HEK293T (cell line): ENCODE measurements around the gene GRAMD2A.

ENCODE experiments used
- CTCF ChIA-PET: fragments of 350-600 bp; formaldehyde crosslinking; extraction: SDS; loops from one replicate; lab custom pipeline; 2021; ENCODE audit warnings: antibody characterized with exemption, inconsistent platforms; lab: Yijun Ruan, JAX
- POLR2A ChIA-PET: fragments of 350-600 bp; formaldehyde crosslinking; extraction: SDS; loops from one replicate; lab custom pipeline; 2020; ENCODE audit warnings: antibody characterized with exemption, inconsistent platforms; lab: Yijun Ruan, JAX
- DNase-seq: peaks from one replicate; pipeline ENCODE4 v3.0.0; 2012; ENCODE audit warnings: mixed read lengths; ENCODE audit errors: extremely low spot score
- ARNT ChIP-seq: fragments of 450-650 bp; IDR thresholded peaks from 2 replicates; pipeline ENCODE4 v1.6.1; 2017; ENCODE audit warnings: mild to moderate bottlenecking
- BHLHE40 ChIP-seq: fragments of 450-650 bp; IDR thresholded peaks from 2 replicates; pipeline ENCODE4 v1.6.1; 2016; ENCODE audit warnings: mild to moderate bottlenecking, moderate library complexity, borderline replicate concordance
- CTBP1 ChIP-seq: fragments of 450-650 bp; IDR thresholded peaks from 2 replicates; pipeline ENCODE4 v1.6.1; 2016; ENCODE audit warnings: borderline replicate concordance
- ELF4 ChIP-seq: fragments of 450-650 bp; IDR thresholded peaks from 2 replicates; pipeline ENCODE4 v1.6.1; 2017; ENCODE audit warnings: antibody characterized with exemption
- FOXA1 ChIP-seq: fragments of 450-650 bp; IDR thresholded peaks from 2 replicates; pipeline ENCODE4 v1.6.1; 2016; ENCODE audit warnings: mild to moderate bottlenecking
- FOXK2 ChIP-seq: fragments of 450-650 bp; IDR thresholded peaks from 2 replicates; pipeline ENCODE4 v1.6.1; 2016; ENCODE audit warnings: mild to moderate bottlenecking
- FOXM1 ChIP-seq: fragments of 450-650 bp; IDR thresholded peaks from 2 replicates; pipeline ENCODE4 v1.6.1; 2017; ENCODE audit warnings: mild to moderate bottlenecking, borderline replicate concordance
- HDGF ChIP-seq: fragments of 450-650 bp; IDR thresholded peaks from 2 replicates; pipeline ENCODE4 v1.6.1; 2017; ENCODE audit warnings: antibody characterized with exemption, borderline replicate concordance
- L3MBTL2 ChIP-seq: fragments of 450-650 bp; conservative IDR thresholded peaks from 2 replicates; pipeline ENCODE4 v1.6.1; 2016; ENCODE audit warnings: mild to moderate bottlenecking
- LEF1 ChIP-seq: fragments of 450-650 bp; IDR thresholded peaks from 2 replicates; pipeline ENCODE4 v1.6.1; 2017; ENCODE audit warnings: mild to moderate bottlenecking, borderline replicate concordance
- NFRKB ChIP-seq: fragments of 450-650 bp; IDR thresholded peaks from 2 replicates; pipeline ENCODE4 v1.6.1; 2016; ENCODE audit warnings: mild to moderate bottlenecking, moderate library complexity
- SP1 ChIP-seq: fragments of 450-650 bp; IDR thresholded peaks from 2 replicates; pipeline ENCODE4 v1.6.1; 2017
- SUZ12 ChIP-seq: fragments of 450-650 bp; IDR thresholded peaks from 2 replicates; pipeline ENCODE4 v1.6.1; 2016; ENCODE audit warnings: mild to moderate bottlenecking
- TARDBP ChIP-seq: fragments of 450-650 bp; IDR thresholded peaks from 2 replicates; pipeline ENCODE4 v1.6.1; 2016
- ZNF384 ChIP-seq: fragments of 450-650 bp; IDR thresholded peaks from 2 replicates; pipeline ENCODE4 v1.6.1; 2016
- TF ChIP-seq, protein P1 (sequence below): fragments of 450-650 bp; IDR thresholded peaks from 2 replicates; pipeline ENCODE4 v1.6.1; 2016

The GRAMD2A gene

DNA sequence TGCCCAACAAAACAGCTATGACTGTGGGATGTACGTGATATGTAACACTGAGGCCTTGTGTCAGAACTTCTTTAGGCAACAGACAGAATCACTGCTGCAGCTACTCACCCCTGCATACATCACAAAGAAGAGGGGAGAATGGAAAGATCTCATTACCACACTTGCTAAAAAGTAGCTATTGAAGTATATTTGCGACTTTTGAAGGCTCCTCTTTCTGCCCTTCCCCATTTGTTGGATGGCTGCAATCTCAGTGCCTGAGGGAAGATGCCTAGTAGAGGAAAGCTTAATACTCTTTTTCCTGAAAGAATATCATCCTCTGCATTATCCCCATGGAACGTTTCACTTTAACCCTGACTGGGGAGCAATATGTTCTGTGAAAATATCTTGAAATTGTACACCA is 57.5 kb downstream of the GRAMD2A start:
- no peak for DNase-seq
- CTCF ChIA-PET: interaction anchor here (0.6 kb wide), 1 partner anchor 58 kb away, joined by 3 read pairs; no protein-coding TSS in a partner anchor

DNA sequence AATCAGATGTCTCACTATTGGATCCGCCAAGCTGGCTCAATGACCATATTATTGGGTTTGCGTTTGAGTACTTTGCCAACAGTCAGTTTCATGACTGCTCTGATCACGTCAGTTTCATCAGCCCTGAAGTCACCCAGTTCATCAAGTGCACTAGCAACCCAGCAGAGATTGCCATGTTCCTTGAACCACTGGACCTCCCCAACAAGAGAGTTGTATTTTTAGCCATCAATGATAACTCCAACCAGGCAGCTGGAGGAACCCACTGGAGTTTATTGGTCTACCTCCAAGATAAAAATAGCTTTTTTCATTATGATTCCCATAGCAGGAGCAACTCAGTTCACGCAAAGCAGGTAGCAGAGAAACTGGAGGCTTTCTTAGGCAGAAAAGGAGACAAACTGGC is 57.9 kb downstream of the GRAMD2A start:
- CTCF ChIA-PET: interaction anchor here (0.6 kb wide), 1 partner anchor 59 kb away, joined by 3 read pairs; no protein-coding TSS in a partner anchor

More for the DNA sequence above, 57.5 kb downstream of the GRAMD2A start:
- no peak for TF ChIP-seq FOXK2
- no peak for TF ChIP-seq ELF4
- no peak for TF ChIP-seq BHLHE40
- no peak for TF ChIP-seq L3MBTL2
- no peak for TF ChIP-seq SP1
- no peak for TF ChIP-seq ARNT
- TF ChIP-seq FOXA1: no peak
- no peak for TF ChIP-seq FOXM1
- no peak for TF ChIP-seq ZNF384
- TF ChIP-seq CTBP1: no peak
- no peak for TF ChIP-seq TARDBP
- no peak for TF ChIP-seq SUZ12
- no peak for TF ChIP-seq HDGF
- TF ChIP-seq NFRKB: no peak
- POLR2A ChIA-PET: no interaction called here

DNA sequence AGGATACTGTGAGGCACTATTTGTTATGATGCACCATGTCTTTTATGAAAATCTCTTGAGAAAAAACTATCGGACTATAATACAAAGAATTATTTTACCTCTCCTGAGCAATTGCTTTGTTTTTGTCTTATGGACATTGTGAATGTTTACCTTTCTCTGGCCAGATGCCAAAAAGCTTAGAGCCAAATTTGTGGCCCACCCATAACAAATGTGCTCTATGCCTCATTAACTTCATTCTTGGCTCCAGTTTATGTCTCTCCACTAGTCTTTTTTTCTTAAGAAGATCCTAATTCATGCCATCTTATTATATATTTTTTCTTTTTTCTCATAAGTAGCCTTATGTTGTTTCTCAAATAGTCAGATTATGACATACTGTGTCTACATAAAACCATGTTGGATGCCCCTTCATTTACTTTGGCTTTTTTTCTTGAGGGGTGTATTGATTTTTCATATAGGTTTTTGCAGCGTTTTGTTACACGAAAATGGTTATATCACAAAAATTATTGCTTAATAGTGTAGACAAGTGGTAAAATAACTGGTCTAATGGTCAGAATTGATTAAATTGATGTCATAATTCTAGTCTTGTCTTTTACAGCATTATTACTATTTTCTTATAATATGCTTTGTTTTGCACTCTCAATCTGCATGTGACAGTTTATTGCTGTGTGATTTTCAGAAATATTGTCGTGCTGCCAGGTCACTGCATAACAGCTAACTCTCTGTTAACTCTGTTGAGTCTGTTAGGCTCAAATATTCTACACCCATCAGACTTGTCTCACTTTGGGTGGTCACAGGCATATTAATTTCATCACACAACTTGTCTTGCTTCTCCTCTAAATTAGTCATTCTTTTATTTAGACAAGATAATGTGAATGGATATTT is 61.2 kb downstream of the GRAMD2A start:
- DNase-seq: no peak
- TF ChIP-seq NFRKB (no peak), L3MBTL2 (no peak), FOXK2 (no peak)
- CTCF ChIA-PET: no interaction called here
- POLR2A ChIA-PET: interaction anchor here (1.0 to 2.1 kb wide), 3 partner anchors 9 to 95 kb away, joined by 3 to 6 read pairs (median 4); partner anchors contain the start of genes MYO9A, PKM and SENP8

More for the DNA sequence above, 57.9 kb downstream of the GRAMD2A start:
- POLR2A ChIA-PET: no interaction called here
- TF ChIP-seq HDGF: no peak
- DNase-seq: no peak

DNA sequence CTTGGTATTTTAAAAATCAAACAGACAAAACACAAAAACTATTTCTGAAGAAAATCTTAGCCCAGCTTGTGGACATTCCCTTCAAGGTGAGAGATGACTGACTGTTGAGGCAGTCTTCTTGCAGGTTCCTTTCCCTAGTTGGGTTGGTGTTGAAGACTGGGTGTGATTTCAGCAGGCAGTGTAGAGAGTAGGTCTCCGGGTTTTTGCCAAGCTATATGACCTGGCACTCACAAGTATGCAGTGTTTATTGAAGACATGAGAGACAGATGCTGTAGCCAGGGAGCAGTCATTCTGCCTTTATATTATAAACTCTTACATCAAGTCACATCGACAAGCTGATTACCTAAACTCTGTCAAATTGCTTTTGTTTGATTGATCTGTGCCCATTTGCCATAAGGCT is 61.9 kb downstream of the GRAMD2A start:
- DNase-seq: no peak
- ChIA-PET POLR2A (interaction anchor here (1.0 to 2.1 kb wide), 3 partner anchors 9 to 95 kb away, joined by 3 to 6 read pairs (median 4); partner anchors contain the start of genes MYO9A, PKM and SENP8), CTCF (no interaction called here)

DNA sequence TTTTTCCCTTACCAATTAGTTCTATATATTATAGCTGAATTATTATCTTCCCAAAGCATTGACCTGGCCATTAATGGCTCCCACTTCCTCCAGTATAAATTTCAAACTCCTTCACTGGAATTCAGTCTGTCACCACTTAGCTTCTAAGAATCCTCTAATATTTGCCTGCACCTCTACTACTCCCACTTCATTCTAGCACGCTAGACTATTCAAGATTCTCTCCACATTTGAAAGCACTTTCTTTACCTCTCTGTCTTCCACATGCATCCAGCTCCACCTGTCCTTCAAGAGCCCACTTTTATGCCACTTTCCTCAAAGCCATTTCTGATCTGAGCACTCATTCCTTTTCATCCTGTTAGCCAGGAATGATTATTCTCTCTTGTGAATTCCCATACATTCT is 64.4 kb downstream of the GRAMD2A start:
- CTCF ChIA-PET: no interaction called here
- TF ChIP-seq ARNT: no peak
- no peak for TF ChIP-seq ZNF384
- TF ChIP-seq NFRKB: no peak
- no peak for TF ChIP-seq LEF1
- TF ChIP-seq FOXM1: no peak
- TF ChIP-seq L3MBTL2: no peak
- TF ChIP-seq SUZ12: no peak
- no peak for TF ChIP-seq FOXA1
- TF ChIP-seq, protein P1, sequence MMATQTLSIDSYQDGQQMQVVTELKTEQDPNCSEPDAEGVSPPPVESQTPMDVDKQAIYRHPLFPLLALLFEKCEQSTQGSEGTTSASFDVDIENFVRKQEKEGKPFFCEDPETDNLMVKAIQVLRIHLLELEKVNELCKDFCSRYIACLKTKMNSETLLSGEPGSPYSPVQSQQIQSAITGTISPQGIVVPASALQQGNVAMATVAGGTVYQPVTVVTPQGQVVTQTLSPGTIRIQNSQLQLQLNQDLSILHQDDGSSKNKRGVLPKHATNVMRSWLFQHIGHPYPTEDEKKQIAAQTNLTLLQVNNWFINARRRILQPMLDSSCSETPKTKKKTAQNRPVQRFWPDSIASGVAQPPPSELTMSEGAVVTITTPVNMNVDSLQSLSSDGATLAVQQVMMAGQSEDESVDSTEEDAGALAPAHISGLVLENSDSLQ: no peak
- no peak for TF ChIP-seq HDGF
- no peak for TF ChIP-seq CTBP1
- POLR2A ChIA-PET: interaction anchor here (1.4 kb wide), 1 partner anchor 16 kb away, joined by 5 read pairs; the partner anchor contains the start of genes MYO9A and SENP8
- no peak for DNase-seq

More for the DNA sequence above, 61.9 kb downstream of the GRAMD2A start:
- TF ChIP-seq SUZ12 (no peak), ZNF384 (no peak), LEF1 (no peak), FOXA1 (no peak), TARDBP (no peak), NFRKB (no peak)

DNA sequence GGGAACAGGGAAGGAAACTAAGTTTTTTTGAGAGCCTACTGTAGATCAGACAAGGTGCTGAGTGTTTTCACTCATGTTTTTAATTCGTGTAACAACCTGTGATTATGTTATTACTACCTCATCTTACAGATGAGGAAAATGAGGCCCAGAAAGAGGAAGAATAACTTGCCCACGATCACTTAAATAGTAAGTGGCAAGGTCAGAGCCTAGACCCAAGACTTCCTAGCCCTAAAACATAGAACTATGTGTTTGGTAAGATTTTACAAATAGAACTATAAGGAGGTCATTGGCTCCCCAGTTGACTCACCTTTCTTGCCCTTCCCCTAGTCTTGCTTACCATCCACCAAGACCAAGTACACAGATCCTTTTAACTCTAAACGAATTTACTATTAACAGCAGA is 65.7 kb downstream of the GRAMD2A start:
- CTCF ChIA-PET: no interaction called here
- no peak for TF ChIP-seq TARDBP
- no peak for TF ChIP-seq HDGF
- no peak for TF ChIP-seq SP1
- TF ChIP-seq LEF1: no peak
- TF ChIP-seq BHLHE40: no peak
- TF ChIP-seq FOXK2: no peak
- no peak for TF ChIP-seq SUZ12
- TF ChIP-seq, protein P1: no peak
- TF ChIP-seq ELF4: no peak
- TF ChIP-seq ARNT: no peak
- no peak for TF ChIP-seq ZNF384
- TF ChIP-seq FOXA1: no peak
- TF ChIP-seq NFRKB: no peak
- no peak for TF ChIP-seq L3MBTL2
- TF ChIP-seq CTBP1: no peak
- no peak for TF ChIP-seq FOXM1
- POLR2A ChIA-PET: no interaction called here
- no peak for DNase-seq

DNA sequence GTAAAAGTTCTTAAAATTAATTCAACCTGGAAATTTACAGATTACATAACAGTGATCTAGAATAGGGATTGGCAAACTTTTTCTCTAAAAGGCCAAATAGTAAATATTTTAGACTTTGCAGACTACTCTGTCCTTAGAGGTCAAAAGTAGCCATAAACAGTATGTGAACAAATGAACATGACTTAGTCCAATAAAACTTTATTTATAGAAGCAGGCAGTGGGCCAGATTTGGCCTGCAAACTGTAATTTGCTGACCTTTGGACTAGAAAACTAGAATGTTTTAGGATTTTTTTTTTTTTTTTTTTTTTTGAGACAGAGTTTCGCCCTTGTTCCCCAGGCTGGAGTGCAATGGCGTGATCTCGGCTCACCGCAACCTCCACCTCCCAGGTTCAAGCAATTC is 67.3 kb downstream of the GRAMD2A start:
- DNase-seq: no peak
- ChIA-PET CTCF (interaction anchor here (0.6 to 0.8 kb wide), 3 partner anchors 13 to 344 kb away, joined by 3 to 5 read pairs (median 4); no protein-coding TSS in a partner anchor), POLR2A (interaction anchor here (0.6 to 1.5 kb wide), 2 partner anchors 12 to 31 kb away, joined by 3 to 5 read pairs; partner anchors contain the start of genes MYO9A and SENP8)
- TF ChIP-seq FOXM1: no peak
- peak; percentile 33; the same call in 1 of the 2 replicates for TF ChIP-seq ZNF384
